AG08395 (cell line): ENCODE data around the gene DIP2C.
"Not testable (repeated sequence)": the region's sequence is repeated elsewhere in the genome, so short reads cannot be mapped to it uniquely, and the experiment has no call there.

Experiments
- DNase-seq: peaks from one replicate; pipeline ENCODE4 v3.0.0; 2012; ENCODE audit warnings: mixed read lengths, low spot score

Gene DIP2C

DNA sequence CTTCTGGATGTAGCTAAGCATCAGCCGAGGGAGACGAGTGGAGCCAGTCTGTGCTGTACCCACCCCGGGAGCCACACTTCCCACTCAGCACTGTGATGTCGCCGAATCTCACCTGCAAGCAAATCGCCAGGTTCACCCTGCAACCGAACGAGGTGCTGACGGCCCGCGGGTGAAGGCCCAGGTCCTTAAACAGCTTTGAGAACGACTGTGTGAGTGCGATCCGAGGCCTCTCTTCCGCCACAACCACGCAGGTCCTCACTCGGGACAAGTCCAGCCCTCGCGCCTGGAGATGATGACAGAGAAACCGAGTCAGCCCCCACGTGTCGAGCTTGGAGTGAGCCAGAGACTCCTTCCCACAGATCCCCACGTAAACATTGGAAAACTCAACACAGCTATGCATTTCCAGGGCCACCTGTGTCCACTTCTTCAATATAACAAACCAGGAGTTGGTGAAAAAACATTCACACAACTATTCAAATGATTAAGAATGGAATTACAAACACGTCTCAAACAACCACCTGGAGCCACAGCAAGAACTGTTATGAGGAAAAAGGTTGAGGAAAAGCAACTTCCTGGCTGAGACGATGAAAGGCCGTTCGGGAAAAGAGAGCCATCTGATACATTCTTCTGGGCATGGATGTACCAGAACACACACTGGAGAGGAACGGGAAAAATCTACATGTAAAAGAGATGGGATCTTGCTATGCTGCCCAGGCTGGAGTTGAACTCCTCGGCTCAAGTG lies 362.4 kb downstream of the DIP2C start:
- DNase-seq, result no peak

DNA sequence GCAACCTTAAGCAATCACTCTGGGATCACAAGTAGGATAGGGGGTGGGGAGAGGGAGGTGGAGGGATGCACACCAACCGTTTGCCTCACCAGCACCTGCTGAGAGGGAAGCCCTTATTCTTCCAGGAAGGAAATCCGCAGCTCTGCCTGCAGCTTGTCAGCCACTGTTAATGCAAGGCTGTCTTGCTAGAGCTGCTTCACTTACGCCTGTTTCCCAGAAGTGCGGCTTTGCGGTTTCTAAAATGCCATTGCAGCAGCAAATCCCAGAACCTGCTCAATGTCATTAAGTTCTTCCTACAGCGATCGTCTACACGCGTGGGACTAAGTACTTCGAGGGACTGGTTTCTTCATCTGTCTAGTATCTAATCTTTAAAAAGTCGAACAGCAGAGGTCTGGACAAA lies 363.1 kb downstream of the DIP2C start:
- no peak for DNase-seq

DNA sequence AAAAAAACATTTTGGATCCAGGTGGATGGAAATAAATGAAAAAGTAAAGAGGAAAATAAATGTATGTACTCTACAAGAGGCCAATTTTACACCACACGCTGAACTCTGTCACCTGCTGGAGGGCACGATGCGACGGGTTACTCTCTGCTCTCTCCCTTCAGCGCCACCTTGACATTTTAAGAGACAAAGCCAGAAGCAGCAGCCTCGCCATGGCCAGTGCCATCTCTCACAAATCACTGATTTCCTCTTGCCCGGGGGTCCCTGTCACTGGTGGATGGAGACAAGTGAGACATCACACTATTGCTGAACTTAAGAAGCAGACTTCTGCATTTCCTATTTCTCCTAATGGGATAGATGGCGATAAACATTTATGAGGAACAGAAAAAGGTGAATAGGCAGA lies 364.2 kb downstream of the DIP2C start:
- no peak for DNase-seq

DNA sequence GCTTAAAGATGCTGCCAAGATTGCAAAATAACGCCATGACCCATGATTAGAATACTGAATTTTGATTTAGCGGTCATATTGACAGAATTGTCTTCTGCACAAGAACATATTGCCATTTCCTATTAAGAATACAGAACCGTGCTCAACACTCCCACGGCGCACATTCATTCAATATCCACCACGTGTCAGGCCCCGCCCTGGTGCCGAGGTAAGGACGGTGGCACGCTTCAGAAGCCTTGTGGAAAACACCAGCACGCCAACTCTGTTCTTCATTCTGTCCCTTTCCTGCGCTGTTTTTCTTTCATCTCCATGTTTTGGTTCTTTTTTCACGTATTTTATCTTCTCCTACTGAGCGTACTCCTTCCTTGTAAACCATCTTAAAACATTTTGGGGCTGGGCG lies 364.9 kb downstream of the DIP2C start:
- no peak for DNase-seq

DNA sequence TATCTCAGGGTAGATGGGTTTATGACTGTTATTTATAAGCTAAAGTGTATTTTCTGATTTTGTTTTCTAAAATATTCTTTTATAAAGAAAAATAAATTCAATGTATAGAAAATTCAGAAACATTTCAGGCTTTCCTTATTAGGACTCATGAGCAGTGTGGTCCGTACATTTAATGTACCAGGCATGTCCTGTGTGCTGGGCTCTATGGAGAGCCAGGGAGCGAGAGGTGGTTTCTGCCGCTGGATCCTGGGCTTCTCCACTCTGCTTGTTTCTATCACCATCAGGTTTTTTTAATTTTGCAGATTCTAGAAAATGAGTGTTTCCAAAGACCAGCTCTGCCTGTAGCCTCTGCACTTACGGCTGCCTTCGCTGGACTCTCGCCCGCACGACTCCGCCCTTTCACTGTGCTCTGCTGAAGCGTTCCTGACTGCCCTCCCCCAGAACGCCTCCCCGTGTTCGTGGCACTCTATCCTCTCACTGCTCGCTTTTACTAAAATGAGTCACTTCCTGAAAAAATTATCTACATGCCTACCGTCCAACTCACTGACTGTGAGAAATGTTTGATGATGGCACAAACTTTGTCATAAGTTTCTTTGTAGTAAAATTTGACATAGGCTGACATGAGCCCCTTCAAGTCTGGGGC lies 365.7 kb downstream of the DIP2C start:
- DNase-seq, result peak; percentile 97

DNA sequence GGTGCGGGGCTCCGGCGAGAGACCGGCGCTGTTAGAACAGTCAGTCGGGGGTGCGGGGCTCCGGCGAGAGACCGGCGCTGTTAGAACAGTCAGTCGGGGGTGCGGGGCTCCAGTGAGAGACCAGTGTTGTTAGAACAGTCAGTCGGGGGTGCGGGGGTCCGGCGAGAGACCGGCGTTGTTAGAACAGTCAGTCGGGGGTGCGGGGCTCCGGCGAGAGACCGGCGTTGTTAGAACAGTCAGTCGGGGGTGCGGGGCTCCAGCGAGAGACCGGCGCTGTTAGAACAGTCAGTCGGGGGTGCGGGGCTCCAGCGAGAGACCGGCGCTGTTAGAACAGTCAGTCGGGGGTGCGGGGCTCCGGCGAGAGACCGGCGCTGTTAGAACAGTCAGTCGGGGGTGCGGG lies 366.4 kb downstream of the DIP2C start:
- not testable (repeated sequence) for DNase-seq

DNA sequence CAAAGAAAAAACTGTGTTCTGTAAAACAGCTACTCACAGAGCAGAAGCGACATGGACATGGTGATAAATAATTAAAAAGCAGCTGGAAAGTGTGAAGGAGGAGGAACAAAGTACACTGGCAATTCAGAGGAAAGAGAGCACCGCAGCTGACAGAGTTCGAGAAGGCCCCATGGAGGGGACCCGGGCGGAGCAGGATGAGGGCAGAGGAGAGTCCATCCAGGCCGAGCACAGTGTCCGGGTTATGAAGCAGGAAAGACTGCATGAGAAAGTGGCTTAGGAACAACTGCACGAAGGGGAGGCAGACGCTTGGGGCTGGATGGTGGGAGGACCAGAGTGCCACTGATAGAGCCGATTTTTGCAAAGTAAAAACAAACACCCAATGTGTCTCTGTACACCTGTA lies 368.7 kb downstream of the DIP2C start:
- no peak for DNase-seq

DNA sequence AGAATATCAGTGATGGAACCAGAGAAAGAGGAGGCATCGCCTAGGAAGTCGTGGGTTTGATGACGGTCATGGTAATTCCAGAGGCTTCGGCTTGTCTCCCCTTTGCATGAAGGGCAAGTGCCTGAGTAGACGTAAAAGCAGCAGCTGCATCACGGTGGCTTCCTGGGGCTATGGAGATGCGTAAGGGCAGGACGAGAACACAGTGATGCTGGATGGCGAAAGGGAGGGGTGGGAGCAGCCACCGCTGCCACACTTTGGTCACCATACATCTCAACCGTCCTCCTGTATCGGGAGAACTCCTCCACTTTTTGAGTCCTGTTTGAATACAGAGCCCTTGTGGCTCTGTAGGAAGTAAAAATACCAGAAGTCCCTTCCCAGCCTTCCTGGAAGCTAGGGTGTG lies 371.5 kb downstream of the DIP2C start:
- no peak for DNase-seq

DNA sequence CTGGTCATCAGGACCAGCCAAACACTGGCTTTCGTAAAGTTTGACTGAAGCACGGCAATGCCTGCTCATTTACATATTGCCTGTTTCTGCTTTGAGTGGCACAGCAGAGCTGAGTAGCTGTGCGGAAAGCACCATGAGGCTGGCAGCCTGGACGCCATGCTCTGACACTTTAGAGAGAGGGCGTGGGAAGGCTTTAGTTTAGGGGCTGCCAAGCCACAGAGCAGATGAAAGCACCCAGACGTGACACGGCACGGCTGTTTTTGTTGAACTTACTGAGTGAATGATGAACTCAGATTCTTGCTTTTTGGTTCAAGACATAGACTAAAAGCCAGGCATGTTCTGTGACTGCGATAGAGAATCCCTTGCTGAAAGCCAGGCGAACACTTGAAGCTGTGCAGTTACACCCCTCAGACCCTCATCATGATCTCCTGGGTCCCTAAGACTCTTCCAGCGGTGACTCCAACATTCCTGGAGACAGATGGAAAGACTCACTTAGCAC lies 372.1 kb downstream of the DIP2C start:
- peak; percentile 79 for DNase-seq

DNA sequence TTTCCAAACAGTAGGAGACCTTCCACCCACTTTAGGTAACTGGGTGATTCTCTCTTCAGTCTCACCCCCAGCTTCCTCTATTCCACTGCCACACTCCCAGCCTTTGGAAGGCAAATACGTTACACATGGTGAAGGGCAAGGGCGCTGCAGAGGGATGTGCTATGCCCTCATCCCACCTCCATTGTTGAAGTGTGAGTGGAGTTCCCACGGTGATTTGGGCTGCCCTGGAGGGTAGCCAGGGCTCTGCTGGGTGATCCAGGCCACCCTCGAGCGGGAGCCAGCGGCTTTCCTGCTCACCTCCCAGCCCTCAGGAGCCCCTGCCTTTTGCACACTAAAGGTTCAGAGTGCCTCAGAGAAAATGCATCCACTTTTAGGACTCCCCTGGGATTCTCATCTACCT lies 373.1 kb downstream of the DIP2C start:
- no peak for DNase-seq

DNA sequence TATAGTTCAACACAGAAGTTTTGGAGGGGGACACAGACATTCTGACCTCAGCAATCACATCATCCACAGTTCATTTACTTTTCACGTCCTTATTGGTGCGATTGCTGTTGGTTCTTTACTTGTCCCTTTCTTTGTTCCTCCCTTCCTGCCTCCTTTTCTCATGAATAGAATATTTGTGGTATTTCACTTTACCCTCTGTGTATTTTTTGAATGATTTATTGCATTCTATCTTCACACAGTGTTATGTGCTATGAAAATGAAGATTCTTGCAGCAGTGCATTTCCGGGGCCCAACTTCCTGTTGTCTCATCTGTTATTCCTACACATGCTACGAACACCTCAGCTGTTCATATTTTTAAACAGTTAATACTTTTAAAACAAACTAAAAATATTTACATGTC lies 374.6 kb downstream of the DIP2C start:
- no peak for DNase-seq

DNA sequence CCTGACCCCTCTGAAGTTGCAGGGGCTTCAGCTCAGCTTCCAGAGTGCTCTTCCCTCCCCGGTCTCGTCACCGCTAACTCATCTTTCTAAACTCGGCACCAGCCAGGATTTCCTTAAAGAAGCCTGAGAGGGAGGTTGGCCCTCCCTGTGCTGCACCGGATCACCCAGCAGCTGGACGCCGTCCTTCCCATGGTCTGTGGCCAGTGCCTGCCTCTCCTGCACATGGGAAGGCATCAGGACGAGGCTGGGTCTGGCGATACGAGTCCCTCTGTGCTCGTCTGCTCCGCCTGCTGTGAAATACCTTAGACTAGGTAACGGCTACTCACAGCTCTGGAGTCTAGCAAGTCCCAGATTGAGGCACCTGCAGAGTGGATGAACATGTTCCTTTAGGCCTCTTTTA lies 375.1 kb downstream of the DIP2C start:
- no peak for DNase-seq

DNA sequence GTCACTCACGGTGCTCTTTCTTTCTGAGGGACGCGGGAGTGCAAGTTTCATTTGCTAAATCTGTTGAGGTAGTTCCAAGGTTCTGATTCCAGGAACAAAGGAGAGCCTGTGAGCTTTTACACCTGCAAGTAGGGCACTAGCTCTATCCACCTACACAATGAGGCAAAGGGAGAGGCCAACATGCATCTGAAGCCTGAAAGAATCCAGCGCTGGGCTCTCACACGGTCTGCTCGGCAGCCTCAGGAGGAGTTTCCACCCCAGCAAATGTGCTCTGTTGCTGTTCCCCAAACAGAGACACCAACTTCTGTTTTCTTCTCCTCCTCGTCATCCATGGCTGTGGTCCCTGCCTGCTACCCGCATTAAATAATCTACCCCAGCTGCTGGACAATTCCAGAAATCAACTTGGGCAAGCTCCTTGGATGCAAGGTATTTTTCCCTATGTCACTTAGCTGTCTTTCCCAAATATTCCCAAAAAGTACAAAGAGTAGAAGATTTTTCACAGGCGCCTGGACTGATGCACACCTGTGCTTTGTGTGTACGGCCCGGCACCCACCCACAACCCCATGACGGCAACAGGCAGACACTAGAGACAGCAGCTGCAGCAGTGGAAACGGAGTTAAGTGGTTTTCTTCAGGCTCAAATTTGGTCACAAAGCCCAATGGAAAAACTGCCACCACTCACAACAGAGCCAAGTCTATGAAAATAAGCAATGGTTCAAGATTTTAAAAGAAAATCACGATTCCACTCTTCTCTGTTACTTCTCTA lies 377.4 kb downstream of the DIP2C start:
- DNase-seq, result peak; percentile 21

DNA sequence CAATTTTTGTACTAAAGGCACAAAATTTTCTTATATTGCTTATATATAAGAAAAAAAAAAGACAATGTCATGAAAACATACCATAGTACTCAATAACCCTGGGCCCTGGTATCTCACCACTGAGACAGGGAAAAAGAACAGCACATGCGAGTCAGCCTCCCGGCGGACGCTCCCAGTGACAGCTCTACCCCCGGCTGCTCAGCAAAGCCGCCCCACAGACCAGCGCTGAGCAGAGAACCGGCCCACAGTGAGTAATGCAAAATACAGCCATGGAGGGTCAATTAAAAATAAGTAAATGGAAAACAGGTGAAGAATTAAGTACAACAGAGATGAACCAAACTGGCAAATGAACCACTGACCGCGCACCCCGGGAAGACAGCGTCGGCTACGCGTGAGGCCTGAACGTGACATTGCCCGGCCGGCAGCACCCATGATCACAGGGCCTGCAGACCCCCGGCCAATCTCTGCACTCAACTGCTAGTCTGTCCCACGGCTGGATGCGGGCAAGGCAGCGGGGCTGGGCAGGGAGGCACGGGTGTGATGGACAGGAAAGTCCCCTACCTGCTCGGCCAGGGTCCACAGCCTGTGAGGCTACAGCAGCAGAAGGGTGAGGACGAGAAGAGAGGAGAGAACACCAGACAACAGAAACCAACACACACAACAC lies 378.4 kb downstream of the DIP2C start:
- DNase-seq, result peak; percentile 77

DNA sequence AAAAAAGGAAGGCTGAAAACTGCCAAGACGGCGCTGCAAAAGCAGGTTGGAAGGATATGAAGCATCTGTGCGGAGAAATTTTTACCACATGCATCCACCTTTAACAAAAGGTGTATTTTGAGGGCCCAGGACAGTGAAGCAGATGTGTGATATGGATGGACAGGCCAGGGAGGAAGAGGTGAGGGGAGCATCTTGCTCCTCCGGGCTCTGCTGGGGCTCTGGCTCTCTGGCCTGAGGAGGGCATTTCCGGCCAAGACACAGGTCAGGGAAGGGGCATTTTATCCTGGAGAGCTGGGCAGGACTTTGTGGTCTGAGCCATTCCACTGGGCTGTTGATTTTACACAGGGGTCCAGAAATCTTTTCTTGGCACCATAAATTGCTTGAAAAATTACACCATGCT lies 379.1 kb downstream of the DIP2C start:
- no peak for DNase-seq

DNA sequence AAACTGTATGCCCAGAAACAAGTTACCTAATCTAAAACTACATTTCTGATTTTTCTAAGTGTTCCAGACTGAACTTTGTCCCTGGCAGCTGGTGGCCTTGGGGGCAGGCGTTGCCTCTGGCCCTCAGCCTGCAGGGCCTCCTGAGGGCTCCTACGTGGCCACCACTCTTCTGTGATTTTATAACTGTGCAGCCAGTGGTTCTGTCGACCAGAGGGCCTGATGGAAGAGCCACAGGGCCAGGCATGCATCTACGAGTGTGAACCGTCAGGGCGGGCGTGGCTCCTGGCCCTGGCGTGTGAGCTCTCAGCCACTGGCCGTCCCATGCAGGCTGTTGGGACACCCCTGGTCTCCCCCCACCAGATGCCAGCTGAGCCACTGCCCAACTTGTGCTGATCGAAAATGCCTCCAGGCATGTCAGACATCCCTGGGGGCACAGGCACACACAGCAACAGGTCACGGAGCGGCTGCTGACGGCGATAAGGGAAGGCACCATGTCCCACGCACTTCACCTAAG lies 380.8 kb downstream of the DIP2C start:
- no peak for DNase-seq

DNA sequence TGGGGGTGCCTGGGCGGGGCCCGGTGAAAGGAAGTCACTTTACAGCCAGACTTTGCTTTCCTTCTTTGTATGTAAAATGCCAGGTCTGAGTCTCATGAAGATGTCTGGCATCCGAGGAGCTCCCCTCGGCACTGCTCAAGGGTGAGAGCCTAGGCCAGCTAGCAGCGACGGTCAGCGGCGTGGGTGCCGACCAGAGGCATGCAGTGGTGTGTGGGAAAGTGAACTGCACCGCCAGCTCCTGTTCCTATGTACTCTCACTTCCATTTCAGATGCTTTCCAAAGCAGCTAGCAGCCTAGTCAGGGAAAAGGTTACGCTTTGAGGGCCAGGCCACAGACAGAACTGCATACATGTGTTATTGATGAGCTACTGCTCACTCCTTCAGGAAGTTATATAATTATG lies 381.4 kb downstream of the DIP2C start:
- no peak for DNase-seq

DNA sequence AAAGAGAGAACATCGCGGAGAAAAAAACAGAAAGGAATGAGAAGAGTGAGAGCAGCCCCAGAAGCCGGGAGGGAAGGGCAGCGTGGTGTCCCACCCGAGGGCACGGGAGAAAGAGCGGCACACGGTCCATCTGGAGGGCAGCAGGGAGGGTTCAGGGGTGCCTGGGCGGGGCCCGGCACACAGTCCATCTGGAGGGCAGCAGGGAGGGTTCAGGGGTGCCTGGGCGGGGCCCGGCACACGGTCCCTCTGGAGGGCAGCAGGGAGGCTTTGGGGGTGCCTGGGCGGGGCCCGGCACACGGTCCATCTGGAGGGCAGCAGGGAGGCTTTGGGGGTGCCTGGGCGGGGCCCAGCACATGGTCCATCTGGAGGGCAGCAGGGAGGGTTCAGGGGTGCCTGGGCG lies 381.8 kb downstream of the DIP2C start:
- DNase-seq, result no peak

DNA sequence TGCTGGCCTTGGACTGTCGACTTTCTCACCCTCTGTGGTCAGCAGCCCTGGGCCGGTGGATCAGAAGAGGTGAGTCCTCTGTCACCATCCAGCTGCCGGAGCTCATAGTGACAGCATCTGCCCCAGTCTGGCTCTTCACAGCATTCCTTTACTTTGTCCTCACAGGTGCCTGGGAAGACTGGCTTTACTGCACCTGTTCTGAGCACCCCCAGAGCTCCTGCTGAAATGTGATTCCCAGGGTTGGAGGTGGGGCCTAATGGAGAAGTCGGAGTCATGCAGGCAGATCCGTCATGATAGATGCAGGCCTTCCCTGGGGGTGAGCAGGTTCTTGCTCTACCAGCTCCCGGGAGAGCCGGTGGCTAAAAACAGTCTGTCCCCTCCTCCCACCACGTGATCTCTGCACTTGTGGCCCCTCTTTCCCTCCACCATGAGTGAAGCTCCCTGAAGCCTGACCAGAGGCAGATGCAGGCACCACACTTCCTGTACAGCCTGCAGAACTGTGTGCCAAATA lies 382.7 kb downstream of the DIP2C start:
- no peak for DNase-seq

DNA sequence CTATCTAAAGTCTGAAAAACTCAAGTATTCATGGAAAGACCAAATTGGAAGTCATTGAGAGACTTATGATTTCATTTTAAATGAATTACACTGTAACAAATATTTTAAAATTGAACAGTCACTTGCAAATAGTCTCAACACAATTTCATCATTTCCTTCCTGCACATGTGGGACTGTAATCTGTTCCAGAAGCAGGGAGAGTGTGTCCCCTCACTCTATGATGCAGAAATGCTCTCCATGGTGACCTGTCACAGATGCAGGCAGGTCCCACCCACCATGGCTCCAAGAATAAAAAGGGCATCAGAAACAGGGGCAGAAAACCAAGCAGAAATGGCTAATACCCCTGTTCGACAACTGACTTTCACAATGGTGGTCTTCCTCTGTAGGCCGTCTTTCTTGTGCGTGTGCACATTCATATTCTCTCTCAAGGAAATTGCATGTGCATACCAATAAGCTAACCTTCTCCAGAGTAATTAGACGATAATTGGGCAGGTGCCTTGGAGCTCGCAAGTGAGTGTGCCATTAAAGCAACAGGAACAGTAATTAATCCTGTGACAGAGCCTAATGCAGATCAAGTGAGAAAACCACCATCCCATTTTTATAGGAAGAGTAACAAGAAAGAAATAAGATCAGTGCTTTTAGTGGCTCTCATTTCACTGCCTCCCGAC lies 383.3 kb downstream of the DIP2C start:
- DNase-seq, result no peak

DNA sequence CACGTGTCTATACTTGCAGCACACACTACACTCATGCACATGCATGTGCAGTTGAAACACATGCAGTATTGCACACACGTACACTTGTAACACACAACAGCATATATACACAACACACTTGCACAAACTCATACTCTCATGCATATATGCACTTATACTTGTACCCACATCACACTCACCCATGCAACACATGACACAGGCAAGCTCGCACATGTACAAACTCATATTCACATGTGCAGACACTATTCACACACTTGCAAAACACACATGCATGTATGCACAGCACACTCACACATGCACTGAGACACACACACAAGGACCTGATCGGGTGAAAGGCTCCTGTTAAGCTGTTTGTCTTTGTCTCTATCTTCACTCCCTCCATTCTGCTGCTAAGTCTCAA lies 384.4 kb downstream of the DIP2C start:
- DNase-seq, result no peak

DNA sequence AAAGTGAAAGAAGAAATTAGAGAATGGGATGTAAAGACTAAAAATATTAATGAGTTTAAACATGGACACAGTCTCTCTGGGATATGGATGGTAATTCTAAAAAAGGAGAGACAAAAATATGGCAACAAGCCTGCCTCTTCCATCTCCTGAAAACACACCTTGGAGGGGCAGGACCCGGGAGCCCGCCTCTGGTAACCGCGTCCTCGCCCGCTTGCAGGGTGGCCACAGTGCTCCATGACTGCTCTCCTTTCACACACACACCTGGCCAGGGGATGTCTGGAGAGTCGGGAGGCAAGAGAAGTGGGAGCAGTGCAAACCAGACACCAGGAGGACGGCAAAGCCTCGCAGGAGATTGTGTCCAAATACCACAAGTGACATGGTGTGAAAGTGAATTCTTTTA lies 387.9 kb downstream of the DIP2C start:
- no peak for DNase-seq
